GM12878 (cell line): ENCODE measurements around the gene VCP. TPM values are rescaled to one million over a fixed set of nuclear protein-coding genes. Genes with fewer than 3 reads are reported as not detected.

ENCODE experiments used
- E2F4 ChIP-seq: IDR thresholded peaks from 2 replicates; pipeline ENCODE4 v1.6.1; 2012; ENCODE audit warnings: low read depth, low read length, improper control_type of control experiment
- IKZF1 ChIP-seq: fragments of 450-650 bp; conservative IDR thresholded peaks from 2 replicates; pipeline ENCODE4 v1.6.1; 2017; ENCODE audit warnings: antibody characterized with exemption, mild to moderate bottlenecking
- SKIL ChIP-seq: fragments of 450-650 bp; IDR thresholded peaks from 2 replicates; pipeline ENCODE4 v1.6.1; 2017; ENCODE audit warnings: mild to moderate bottlenecking, low read depth, inconsistent platforms; ENCODE audit not compliant: poor library complexity, severe bottlenecking
- STAT1 ChIP-seq: fragments of 450-650 bp; conservative IDR thresholded peaks from 2 replicates; pipeline ENCODE4 v1.6.1; 2014; ENCODE audit warnings: antibody characterized with exemption, mild to moderate bottlenecking
- YY1 ChIP-seq: IDR thresholded peaks from 2 replicates; pipeline ENCODE4 v1.6.1; 2011; ENCODE audit warnings: low read depth, mild to moderate bottlenecking, low read length
- ZSCAN29 ChIP-seq: fragments of 450-650 bp; IDR thresholded peaks from 2 replicates; pipeline ENCODE4 v1.6.1; 2017; ENCODE audit warnings: mild to moderate bottlenecking, moderate library complexity
- ZZZ3 ChIP-seq: IDR thresholded peaks from 2 replicates; pipeline ENCODE4 v1.6.1; 2011; ENCODE audit warnings: low read depth; ENCODE audit not compliant: control insufficient read depth, insufficient read length
- polyA plus RNA-seq, 11 experiments: library from polyadenylated mRNA; depleted of rRNA in 4 of 11; unstranded in 6 of 11; stranded (reverse) in 5 of 11; fragments of >200 nt; fragmentation: Nextera tagmentation in 4 of 11; fragmentation: Illumina TruSeq in 1 of 11; extraction: Ambion mirVana in 4 of 11; extraction: Trizol in 1 of 11; gene quantifications; 1 replicate in 1 of 11; 2 replicates in 10 of 11; pipeline versions ENCODE4 v1.2.1 to v1.2.3, GENCODE V29; 2011 to 2016; ENCODE audit warnings: inconsistent platforms in 2 of 11, missing spikeins in 2 of 11, low read depth in 1 of 11
- total RNA-seq, 4 experiments: library from RNA; depleted of rRNA in 3 of 4; stranded (reverse); fragments of >200 nt in 3 of 4; fragmentation: Illumina TruSeq in 1 of 4; extraction: Trizol in 1 of 4; gene quantifications; 2 replicates each; pipeline versions ENCODE4 v1.2.1 to v1.2.3, GENCODE V29; 2013 to 2021

Gene VCP
- total and polyA plus RNA-seq, 10 of the 15 experiments (the other 5 are each of a cell fraction or from before 2014, with no cell fraction given), result 7.4 to 327 (median 244) TPM

- TF ChIP-seq ZSCAN29 (peak; percentile 46; the same call in 1 of the 2 replicates), IKZF1 (peak; percentile 91), YY1 (peak; percentile 88), ZZZ3 (no peak), SKIL (no peak), STAT1 (peak; percentile 72; the same call in 1 of the 2 replicates), E2F4 (peak; percentile 64)
Measured at GRCh38 chr9:35102769-35103659, 30.6 kb upstream of the VCP start, which contains the start of gene STOML2 (continued).
